ENCODE results near the gene GOLGA8N.

The GOLGA8N gene

DNA sequence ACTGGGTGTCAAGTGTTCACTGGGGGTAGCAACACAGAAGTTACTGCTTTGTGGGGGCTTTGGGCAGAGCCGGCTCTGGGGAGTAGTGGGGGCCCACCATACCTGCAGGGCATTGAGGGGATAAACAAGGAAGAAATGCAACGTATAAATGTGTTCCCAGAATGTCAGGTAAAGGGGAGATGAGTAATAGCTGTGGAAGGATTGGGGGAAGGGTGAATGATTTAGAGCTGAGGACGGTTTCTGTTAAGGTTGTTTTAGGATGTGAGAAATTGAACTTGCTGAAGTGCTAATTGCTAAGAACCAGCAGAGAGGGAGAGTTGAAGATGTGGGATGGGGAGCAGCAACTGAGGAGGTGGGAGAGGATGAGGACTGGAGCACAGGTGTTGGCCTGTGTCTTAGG, 58.9 kb downstream of the GOLGA8N start:
- DNase-seq, result no peak

DNA sequence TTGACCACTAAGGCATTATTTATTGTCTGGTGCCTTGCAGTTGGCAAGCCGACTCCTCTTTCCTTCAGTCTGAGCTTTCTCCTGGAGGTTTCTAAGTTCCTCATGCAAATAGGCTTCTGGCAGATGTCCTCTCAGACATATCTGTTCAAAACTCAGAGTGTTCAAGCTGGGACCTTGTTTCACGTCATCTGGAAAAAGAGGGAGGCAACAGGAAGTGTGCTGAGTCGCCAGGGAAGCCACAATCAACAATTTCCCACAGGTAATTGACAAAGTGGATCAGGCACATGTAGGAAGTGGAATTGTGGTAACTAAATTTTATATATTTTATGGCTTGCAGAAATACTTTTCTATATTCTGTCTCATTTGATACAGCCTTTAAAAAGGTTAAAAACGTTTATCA, 62.8 kb downstream of the GOLGA8N start:
- no peak for DNase-seq

DNA sequence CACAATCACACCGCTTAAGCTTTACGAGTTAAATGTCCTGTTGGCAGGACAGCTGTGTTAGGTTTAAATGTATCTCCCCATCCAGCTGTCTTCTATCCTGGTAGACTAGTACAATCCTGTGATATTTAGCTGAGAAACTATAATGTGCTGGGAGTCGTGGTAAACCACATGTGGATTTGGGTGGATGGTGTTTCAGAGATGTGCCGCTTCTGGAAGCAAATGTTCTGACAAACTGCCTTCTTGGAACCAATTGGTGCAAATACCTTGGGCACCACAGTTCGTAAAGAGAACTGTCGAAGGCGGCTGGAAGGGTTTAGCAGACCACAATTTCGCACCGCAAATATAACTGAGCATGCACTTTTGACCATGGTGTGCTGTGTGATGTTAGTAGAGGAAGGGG, 63.2 kb downstream of the GOLGA8N start:
- DNase-seq, result peak; percentile 21

Measured in MV-4-11 (cell line).